Astrocyte of the spinal cord (primary cell): ENCODE measurements around the gene CRYBA2.

ENCODE experiments used
- DNase-seq: peaks from one replicate; pipeline ENCODE4 v3.0.0; 2011; ENCODE audit warnings: low read depth, low spot score
- H3K4me3 ChIP-seq: 2 replicates; pipeline ENCODE4 v1.5.1; 2011; ENCODE audit warnings: low read depth, mild to moderate bottlenecking, low read length, moderate library complexity
- in situ Hi-C: cut with HindIII; loops from 2 replicates; pipeline ENCODE4 v1.10.0; 2017; ENCODE audit warnings: low sequenced_read_pairs
- TF ChIP-seq, protein P1 (sequence below): IDR thresholded peaks from 2 replicates; pipeline ENCODE4 v1.5.1; 2012; ENCODE audit warnings: low read depth, mild to moderate bottlenecking, low read length, inconsistent platforms

The CRYBA2 gene

DNA sequence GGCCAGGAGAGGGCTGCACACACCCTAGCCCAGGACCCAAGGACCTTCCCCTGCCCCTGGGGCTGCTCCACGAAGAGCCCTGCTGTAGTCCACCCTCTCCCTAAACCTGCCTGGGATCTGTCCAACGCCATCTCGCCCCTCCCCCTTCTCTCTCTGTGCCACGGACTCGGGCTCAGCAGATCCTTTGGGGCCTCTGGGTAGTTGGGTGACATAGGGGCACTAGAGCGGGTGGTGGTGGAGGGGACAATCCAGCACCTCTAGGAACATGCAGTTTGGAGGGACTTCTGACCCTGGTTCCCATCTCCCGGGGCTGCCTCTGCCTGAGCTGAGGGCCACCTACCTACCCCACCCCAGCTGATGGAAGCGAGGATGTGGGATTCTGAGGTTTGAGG lies 7.3 kb upstream of the CRYBA2 start:
- no peak overlapping the region for H3K4me3 ChIP-seq
- TF ChIP-seq, protein P1, sequence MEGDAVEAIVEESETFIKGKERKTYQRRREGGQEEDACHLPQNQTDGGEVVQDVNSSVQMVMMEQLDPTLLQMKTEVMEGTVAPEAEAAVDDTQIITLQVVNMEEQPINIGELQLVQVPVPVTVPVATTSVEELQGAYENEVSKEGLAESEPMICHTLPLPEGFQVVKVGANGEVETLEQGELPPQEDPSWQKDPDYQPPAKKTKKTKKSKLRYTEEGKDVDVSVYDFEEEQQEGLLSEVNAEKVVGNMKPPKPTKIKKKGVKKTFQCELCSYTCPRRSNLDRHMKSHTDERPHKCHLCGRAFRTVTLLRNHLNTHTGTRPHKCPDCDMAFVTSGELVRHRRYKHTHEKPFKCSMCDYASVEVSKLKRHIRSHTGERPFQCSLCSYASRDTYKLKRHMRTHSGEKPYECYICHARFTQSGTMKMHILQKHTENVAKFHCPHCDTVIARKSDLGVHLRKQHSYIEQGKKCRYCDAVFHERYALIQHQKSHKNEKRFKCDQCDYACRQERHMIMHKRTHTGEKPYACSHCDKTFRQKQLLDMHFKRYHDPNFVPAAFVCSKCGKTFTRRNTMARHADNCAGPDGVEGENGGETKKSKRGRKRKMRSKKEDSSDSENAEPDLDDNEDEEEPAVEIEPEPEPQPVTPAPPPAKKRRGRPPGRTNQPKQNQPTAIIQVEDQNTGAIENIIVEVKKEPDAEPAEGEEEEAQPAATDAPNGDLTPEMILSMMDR = no peak
- no peak for DNase-seq
- in situ Hi-C loops = no loop called here

DNA sequence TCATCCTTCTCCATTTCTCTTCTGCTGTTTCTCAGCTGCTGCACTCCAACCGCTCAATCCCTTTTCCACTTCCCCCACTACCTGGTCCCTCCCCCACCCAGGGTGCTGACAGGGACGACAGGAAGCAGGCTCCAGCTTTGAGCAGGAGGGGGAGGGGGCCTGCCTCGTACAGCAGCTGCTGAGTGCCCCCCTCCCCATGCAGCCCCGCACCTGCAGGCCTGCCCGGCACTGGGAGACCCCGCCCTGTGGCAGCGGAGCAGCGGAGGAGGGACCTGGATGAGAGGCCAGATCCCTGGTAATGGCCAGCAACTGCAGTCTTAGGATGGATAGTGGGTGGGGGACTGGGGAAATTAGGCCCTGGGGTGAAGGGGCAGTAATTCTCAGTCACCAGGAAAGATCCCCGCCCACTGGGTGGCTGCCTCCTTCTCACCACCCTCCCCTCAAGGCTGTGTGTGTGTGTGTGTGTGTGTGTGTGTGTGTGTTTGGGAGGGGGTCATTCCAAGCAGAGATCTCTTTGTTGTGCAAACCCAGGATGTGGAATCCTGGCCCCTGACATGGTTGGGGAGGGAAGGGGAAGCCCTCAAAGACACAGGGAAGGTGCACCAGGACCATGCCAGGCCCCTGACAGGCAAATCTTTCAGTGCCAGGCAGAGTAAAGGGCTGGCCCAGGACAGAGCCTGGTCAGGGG lies 6.8 kb upstream of the CRYBA2 start:
- in situ Hi-C loops = no loop called here
- no peak overlapping the region for H3K4me3 ChIP-seq
- TF ChIP-seq, protein P1 = no peak
- DNase-seq = no peak

DNA sequence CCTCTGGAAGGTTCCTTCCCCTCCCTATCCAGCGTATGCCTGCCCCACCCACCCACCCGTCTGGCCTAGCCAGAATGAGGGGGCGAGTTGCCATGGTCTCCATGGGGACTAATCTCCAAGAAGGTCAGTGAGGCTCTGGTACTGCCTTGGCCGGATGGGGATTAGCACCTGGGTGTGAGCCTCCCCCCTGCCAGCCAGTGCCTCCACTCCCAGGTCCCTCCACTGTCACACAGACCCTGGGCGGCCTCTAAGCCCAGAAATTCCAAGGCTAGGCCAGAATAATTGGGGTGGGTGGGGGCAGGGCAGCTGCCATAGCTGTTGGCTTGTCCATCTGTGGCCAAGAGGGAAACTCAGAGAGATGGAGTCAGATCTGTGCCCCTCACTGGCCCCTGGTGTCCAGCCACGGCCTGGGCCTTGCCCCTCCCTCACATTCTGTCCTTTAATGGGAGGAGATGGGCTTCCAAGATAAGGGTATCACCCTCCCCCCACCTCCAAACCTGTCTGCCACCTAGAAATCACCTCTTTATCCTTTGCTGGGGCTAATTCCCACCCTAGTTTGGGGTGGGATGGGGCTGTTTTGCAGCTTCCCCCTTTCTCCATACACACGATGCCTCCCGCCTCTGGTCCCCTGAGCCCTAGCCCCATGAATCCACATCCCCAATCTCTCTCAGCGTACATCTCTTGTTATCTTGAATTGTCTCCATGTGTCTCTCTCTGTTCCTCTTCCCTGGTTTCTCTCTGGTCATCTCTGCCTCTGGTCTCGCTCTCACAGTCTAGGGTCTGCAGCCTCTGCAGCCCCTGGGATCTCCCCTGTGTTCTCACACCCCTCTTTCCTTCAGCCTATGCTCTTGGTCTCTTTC lies 6.0 kb upstream of the CRYBA2 start:
- TF ChIP-seq, protein P1 = no peak
- in situ Hi-C loops = no loop called here
- DNase-seq = no peak
- no peak overlapping the region for H3K4me3 ChIP-seq

DNA sequence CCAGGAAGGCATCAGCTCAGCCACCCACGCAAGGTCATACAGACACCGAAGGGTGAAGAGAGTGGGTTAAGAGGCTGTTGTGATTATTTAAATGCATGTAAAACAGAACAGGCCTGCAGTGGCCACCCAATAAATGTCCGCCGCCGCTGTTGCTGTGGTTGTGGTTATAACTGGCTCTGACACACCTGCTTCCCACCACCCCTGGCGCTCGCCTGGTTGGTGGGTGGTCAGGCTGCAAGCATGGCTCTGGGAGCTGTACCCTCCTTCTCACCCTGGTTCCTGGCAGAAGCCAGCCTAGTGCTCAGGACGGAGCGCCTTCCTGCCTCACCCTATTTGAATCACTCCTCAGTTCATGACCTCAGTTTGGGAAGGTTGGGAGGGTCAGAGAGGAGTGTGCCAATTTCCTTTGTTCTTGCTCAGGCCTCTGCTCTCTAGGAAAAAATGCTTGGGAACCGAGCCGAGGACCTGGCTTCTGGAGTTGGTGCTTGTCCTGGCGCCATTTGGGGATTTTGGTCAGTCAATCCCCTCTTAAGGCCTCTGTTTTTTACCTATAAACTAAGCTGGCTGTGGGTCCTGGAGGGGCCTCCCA lies 5.3 kb upstream of the CRYBA2 start:
- no peak overlapping the region for H3K4me3 ChIP-seq
- TF ChIP-seq, protein P1 = no peak
- in situ Hi-C loops = no loop called here
- no peak for DNase-seq

DNA sequence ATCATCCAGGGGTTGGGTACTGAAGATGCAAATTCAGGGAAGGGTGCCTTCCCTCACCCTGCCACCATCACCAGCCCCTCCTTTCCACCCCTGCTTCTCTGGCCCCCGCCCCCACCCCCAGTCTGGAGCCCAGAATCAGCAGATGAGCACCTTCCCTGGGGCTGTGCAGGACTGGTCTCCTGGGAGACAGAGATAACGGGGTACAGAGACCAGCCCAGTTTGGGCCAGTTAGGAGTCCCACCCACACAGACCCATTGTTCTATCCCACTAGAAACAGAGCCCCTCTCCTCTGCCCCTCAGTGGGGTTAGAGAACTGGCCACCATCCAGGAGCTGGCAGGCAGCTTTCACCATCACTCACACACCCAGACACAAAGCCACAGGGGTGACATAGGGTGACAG lies 4.5 kb upstream of the CRYBA2 start:
- no peak overlapping the region for H3K4me3 ChIP-seq
- in situ Hi-C loops = no loop called here
- TF ChIP-seq, protein P1 = no peak
- no peak for DNase-seq

DNA sequence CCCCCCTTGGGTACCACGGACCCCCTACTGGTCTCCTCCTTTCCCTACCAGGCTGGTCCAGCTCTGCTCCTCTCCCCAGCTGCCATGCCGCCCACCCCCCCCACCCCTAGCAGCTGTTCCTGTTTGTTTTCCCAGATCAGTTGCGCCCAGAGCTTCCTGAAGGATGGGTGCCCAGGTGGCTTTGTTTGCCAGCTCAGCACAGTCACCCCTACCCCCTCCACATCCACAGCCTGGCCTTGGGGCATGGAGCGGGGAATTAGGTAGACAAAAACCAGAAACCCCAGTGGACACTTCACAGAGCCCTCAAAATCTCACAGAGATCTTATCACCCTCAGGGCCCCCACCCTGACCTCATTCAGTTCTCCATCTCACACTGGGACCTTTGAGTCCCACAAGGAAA lies 3.7 kb upstream of the CRYBA2 start:
- in situ Hi-C loops = no loop called here
- no peak overlapping the region for H3K4me3 ChIP-seq
- TF ChIP-seq, protein P1 = no peak
- DNase-seq = no peak
